OCI-LY7 (cell line): ENCODE data around the gene NTRK3. TPM values are rescaled to one million over a fixed set of nuclear protein-coding genes. Genes with fewer than 3 reads are reported as not detected.

Experiments
- BruUV-seq: library from RNA; stranded (reverse); fragments of 400-500 nt; replicated peaks from 2 replicates; lab custom pipeline; 2021; lab: Mats Ljungman, UMichigan
- CTCF ChIA-PET: fragments of 300-600 bp; sonication (Branson Sonifier 250); formaldehyde crosslinking; loops from one replicate; lab custom pipeline; 2022; ENCODE audit warnings: antibody characterized with exemption; ENCODE audit not compliant: unreplicated experiment; lab: Charles Lee
- POLR2A ChIA-PET: fragments of 300-600 bp; sonication (Branson Sonifier 250); formaldehyde crosslinking; loops from one replicate; lab custom pipeline; 2022; ENCODE audit warnings: antibody characterized with exemption; lab: Charles Lee
- DNase-seq: peaks from one replicate; pipeline ENCODE4 v3.0.0-alpha.2; 2015; ENCODE audit warnings: low spot score
- H2AFZ ChIP-seq: fragments of 200-600 bp; sonication (generic), shearing (Covaris generic); 2 replicates; pipeline ENCODE4 v1.6.1; 2014; ENCODE audit warnings: mild to moderate bottlenecking, antibody characterized with exemption, low read length, moderate library complexity
- H3K27ac ChIP-seq: fragments of 200-600 bp; sonication (generic); 2 replicates; pipeline ENCODE4 v1.5.1; 2014; ENCODE audit warnings: mixed run types, low read depth, mild to moderate bottlenecking, moderate library complexity, low read length, inconsistent platforms; ENCODE audit not compliant: poor library complexity, severe bottlenecking
- H3K36me3 ChIP-seq: fragments of 200-600 bp; sonication (generic); 2 replicates; pipeline ENCODE4 v1.6.1; 2014; ENCODE audit warnings: mild to moderate bottlenecking, antibody characterized with exemption, low read length, moderate library complexity, mixed read lengths; ENCODE audit not compliant: insufficient read depth
- H3K4me1 ChIP-seq: fragments of 200-600 bp; sonication (generic); 2 replicates; pipeline ENCODE4 v1.5.1; 2014; ENCODE audit warnings: mild to moderate bottlenecking, low read length; ENCODE audit not compliant: insufficient read depth, poor library complexity, severe bottlenecking
- H3K4me2 ChIP-seq: fragments of 200-600 bp; sonication (generic); 2 replicates; pipeline ENCODE4 v1.6.1; 2014; ENCODE audit warnings: mild to moderate bottlenecking, low read length
- H3K4me3 ChIP-seq: fragments of 200-600 bp; sonication (generic); 2 replicates; pipeline ENCODE4 v1.5.1; 2014; ENCODE audit warnings: mild to moderate bottlenecking, low read depth, low read length; ENCODE audit not compliant: poor library complexity, severe bottlenecking
- H3K79me2 ChIP-seq: fragments of 200-600 bp; sonication (generic); 2 replicates; pipeline ENCODE4 v1.6.1; 2016; ENCODE audit warnings: low read depth, mild to moderate bottlenecking, low read length, moderate library complexity, mixed read lengths; ENCODE audit not compliant: insufficient read depth
- H3K9me2 ChIP-seq: fragments of 200-600 bp; sonication (generic); 2 replicates; pipeline ENCODE4 v1.6.1; 2016; ENCODE audit warnings: mild to moderate bottlenecking, low read length, mixed read lengths; ENCODE audit not compliant: insufficient read depth
- H3K9me3 ChIP-seq: fragments of 200-600 bp; sonication (generic); 2 replicates; pipeline ENCODE4 v1.6.1; 2014; ENCODE audit warnings: mild to moderate bottlenecking, mixed run types, low read length, mixed read lengths
- H4K20me1 ChIP-seq: fragments of 200-600 bp; sonication (generic); 2 replicates; pipeline ENCODE4 v1.6.1; 2014; ENCODE audit warnings: mild to moderate bottlenecking, antibody characterized with exemption, low read length, moderate library complexity, mixed read lengths; ENCODE audit not compliant: insufficient read depth
- CTCF ChIP-seq: fragments of 200-600 bp; sonication (generic); conservative IDR thresholded peaks from 2 replicates; pipeline ENCODE4 v1.5.1; 2014; ENCODE audit warnings: mild to moderate bottlenecking, antibody characterized with exemption, low read length, moderate library complexity, mixed read lengths
- EZH2phosphoT487 ChIP-seq: fragments of 200-600 bp; sonication (generic); IDR thresholded peaks from 2 replicates; pipeline ENCODE4 v1.6.1; 2018; ENCODE audit warnings: low read depth, borderline replicate concordance, mild to moderate bottlenecking, mixed run types, antibody characterized with exemption, low read length, moderate library complexity, mixed read lengths
- intact Hi-C: fragments of 100-400 bp; cut with micrococcal nuclease; formaldehyde crosslinking; loops from one replicate; pipeline ENCODE4 v1.10.0; 2022; ENCODE audit not compliant: unreplicated experiment
- total RNA-seq, 2 experiments: library from RNA; depleted of rRNA in 1 of 2; stranded (reverse); fragments of >200 nt in 1 of 2; shearing (Covaris generic) in 1 of 2; gene quantifications; 2 replicates each; pipeline ENCODE4 v1.2.3, GENCODE V29; 2014 to 2022

The NTRK3 gene
- total RNA-seq, 2 experiments from 2014 or later = 0.50 to 2.5 TPM

GRCh38 chr15:88187195-88187594 lies 69.3 kb downstream of the NTRK3 start:
- no peaks in the 10 kb centered on the region for H3K79me2 ChIP-seq
- DNase-seq = no peak
- no peaks in the 10 kb centered on the region for H3K4me1 ChIP-seq
- intact Hi-C loops = no loop called here
- H3K9me2 ChIP-seq = no peaks in the 10 kb centered on the region
- ChIA-PET CTCF (no interaction called here), POLR2A (no interaction called here)
- H3K27ac ChIP-seq = no peak overlapping the region
- no peaks in the 10 kb centered on the region for H3K9me3 ChIP-seq
- no peak overlapping the region for H3K4me2 ChIP-seq
- no peaks in the 10 kb centered on the region for H4K20me1 ChIP-seq
- TF ChIP-seq EZH2phosphoT487 (no peak), CTCF (no peak)
- no peak overlapping the region for H2AFZ ChIP-seq
- H3K4me3 ChIP-seq = no peak overlapping the region
- no TSS peak for BruUV-seq
- H3K36me3 ChIP-seq = no peaks in the 10 kb centered on the region

GRCh38 chr15:88185584-88185983 lies 71.0 kb downstream of the NTRK3 start:
- Histone ChIP-seq H2AFZ (no peak overlapping the region), H3K36me3 (no peaks in the 10 kb centered on the region), H4K20me1 (no peaks in the 10 kb centered on the region), H3K9me2 (no peaks in the 10 kb centered on the region), H3K27ac (no peak overlapping the region), H3K79me2 (no peaks in the 10 kb centered on the region), H3K9me3 (no peaks in the 10 kb centered on the region), H3K4me2 (no peak overlapping the region), H3K4me1 (no peaks in the 10 kb centered on the region), H3K4me3 (no peak overlapping the region)
- intact Hi-C loops = no loop called here
- ChIA-PET CTCF (no interaction called here), POLR2A (no interaction called here)
- BruUV-seq = no TSS peak
- no peak for TF ChIP-seq CTCF
- no peak for TF ChIP-seq EZH2phosphoT487
- DNase-seq = no peak

- Histone ChIP-seq H3K79me2 (no peaks in the 10 kb centered on the region), H3K27ac (no peak overlapping the region), H3K36me3 (no peaks in the 10 kb centered on the region), H3K4me3 (no peak overlapping the region), H3K4me1 (peaks cover 22% of the 10 kb centered on the region), H4K20me1 (peaks cover 3% of the 10 kb centered on the region; the same call in 1 of the 2 replicates), H3K9me2 (no peaks in the 10 kb centered on the region), H3K4me2 (no peak overlapping the region), H2AFZ (no peak overlapping the region), H3K9me3 (no peaks in the 10 kb centered on the region)
- BruUV-seq = no TSS peak
- intact Hi-C loops = no loop called here
- ChIA-PET POLR2A (no interaction called here), CTCF (no interaction called here)
- TF ChIP-seq EZH2phosphoT487 = no peak
- TF ChIP-seq CTCF = no peak
- DNase-seq = no peak
Observed at GRCh38 chr15:88181613-88182012, 74.9 kb downstream of the NTRK3 start.
